ENCODE results near the gene GPR39.

DNA sequence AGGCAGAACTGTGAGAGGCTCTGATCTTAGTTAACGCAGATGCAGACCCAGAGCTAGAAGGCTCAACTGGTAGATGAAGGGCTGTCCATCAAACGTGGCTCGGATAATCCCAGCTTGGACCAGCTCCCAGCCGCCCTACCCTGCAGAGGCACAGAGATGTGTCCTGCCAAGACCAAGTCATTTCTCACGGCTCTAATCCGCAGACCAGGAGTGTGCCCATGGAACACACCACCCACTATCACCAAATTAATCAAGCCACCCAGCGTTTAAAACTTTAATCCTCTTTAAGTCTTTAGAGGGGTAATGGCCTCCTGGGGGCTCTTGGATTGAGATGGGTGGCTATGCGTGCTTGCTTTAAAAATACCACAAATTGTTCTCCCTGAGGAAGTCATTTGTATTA lies 235.9 kb downstream of the GPR39 start:
- TF ChIP-seq, protein P1, sequence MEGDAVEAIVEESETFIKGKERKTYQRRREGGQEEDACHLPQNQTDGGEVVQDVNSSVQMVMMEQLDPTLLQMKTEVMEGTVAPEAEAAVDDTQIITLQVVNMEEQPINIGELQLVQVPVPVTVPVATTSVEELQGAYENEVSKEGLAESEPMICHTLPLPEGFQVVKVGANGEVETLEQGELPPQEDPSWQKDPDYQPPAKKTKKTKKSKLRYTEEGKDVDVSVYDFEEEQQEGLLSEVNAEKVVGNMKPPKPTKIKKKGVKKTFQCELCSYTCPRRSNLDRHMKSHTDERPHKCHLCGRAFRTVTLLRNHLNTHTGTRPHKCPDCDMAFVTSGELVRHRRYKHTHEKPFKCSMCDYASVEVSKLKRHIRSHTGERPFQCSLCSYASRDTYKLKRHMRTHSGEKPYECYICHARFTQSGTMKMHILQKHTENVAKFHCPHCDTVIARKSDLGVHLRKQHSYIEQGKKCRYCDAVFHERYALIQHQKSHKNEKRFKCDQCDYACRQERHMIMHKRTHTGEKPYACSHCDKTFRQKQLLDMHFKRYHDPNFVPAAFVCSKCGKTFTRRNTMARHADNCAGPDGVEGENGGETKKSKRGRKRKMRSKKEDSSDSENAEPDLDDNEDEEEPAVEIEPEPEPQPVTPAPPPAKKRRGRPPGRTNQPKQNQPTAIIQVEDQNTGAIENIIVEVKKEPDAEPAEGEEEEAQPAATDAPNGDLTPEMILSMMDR (IDR thresholded peaks at IDR 0.05), result no peak
- no peak for TF ChIP-seq POLR2A (IDR thresholded peaks at IDR 0.05)

Data from adrenal gland (tissue), 5 donors.